HL-60/S4 treated with retinoic acid at 250 ng/mL for 4 days and 3 days (cell line): ENCODE data around the gene EIF4G3.
"Not testable (repeated sequence)": the region's sequence is repeated elsewhere in the genome, so short reads cannot be mapped to it uniquely, and the experiment has no call there.

Experiments
- in situ Hi-C: fragments of 300-500 bp; cut with MboI; formaldehyde crosslinking; loops from 2 replicates; pipeline ENCODE4 v1.7.0; 2022; ENCODE audit warnings: low sequenced_read_pairs

Gene EIF4G3

DNA sequence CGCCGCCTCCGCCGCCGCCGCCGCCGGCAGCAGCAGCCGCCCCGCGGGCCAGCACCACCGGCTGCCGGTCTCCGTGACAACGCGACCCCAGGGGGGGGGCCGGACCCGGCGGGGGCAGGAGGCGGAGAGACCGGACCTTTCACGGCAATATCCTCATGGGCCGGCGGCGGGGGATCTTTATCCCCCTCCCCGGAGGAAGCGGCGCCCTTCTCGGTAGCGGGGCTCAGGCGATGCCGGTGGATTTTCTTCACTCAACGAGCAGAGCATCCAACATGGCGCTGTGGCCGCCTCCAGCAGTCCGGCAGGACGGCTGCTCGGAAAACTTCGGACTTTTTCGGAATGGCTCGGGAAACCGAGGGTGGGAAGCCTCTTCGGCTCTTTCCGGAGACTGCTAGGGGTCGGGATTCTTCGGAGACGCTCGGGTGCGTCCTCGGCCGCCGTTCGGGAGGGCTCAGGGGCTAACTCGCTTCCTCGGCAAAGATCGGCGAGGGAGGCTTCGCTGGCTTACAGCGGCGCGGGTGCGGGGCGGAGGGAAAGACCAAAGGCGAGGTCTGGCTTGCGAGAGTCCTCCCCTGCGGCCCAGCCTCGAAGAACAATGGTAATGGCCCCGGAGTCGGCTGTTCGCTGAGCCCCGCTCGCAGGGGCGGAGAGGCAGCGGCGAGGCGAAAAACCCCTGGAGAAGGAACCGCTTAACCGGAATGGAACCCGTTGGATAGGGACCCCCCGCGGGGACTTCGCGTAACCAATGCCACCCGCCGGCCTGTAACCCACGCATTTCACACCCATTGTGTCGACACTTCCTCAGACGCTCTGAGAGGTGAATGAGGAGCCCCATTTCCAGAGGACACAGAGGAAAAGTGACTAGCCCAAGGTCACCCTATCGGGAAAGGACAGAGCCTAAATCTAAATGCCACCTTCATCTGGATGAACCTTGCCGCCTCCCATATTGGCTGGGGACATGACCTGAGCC is at the start of gene EIF4G3:
Gene EIF4G3, minus strand, starts transcription at position 312 of the 970 bp plus-strand sequence. CDS start 174,155 bp downstream, outside the sequence.
- in situ Hi-C loops = no loop called here

DNA sequence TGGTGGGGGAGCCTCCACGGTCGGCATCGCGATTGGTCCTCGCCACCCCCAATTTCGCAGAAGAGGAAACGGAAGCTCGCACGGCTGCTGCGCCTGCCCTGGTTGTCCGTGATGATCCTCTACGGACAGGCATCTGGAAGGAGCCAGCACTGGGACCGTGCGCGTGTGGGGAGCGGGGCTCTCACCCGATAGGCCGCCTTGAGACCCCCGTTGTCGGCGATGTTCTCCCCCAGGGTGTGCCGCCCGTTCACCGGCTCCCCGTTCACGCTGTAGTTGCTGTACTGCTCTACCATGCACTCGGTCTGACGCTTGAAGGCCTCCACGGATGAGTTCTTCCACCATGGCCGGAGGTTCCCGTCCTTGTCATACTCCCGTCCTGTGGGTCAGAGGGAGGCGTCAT is 48.4 kb upstream of the EIF4G3 start:
- in situ Hi-C loops = loop anchor here (25.0 kb wide), 2 partner anchors 737 to 1187 kb away; no protein-coding TSS in a partner anchor

GRCh38 chr1:21220815-21221214 is 44.1 kb upstream of the EIF4G3 start:
- in situ Hi-C loops = no loop called here

GRCh38 chr1:21219674-21220073 is 43.0 kb upstream of the EIF4G3 start:
- in situ Hi-C loops = no loop called here

DNA sequence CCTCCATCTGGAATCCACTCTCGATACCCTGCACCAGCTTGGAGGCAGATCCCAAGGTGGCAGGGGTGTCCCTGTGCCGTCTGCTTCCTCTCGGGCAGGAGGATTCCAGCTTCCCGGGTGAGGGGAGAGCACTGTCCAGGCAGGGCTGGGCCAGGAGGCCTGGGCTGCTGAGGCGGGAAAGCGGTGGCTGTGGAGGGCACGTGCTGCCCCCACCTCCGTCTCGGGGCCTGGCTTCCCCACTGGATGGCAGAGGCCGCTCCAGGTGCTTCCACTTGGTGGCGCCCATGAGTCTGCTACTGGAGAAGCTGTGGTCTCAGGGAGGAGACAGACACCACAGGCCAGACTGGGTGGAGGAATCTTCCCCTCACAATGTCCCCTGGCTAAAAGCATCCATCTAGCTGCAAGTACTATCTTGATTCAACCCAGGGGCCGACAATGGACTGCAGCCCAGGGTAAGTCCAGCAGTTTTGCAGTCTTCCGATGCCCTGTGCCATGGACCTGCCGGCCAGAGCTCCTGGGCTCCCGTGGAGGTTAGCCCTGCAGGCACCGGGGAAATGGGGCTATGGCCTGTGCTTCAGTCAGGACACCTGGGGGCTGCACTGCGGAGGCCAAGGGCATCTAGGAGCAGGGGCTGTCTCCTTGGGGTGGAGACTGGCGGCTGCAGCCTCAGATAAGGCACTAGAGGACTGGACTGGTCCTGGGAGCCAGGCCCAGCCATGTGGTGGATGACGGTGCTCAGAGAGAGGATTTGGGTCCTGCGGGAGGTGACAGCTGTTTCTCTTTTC is 41.3 kb upstream of the EIF4G3 start:
- in situ Hi-C loops = no loop called here

DNA sequence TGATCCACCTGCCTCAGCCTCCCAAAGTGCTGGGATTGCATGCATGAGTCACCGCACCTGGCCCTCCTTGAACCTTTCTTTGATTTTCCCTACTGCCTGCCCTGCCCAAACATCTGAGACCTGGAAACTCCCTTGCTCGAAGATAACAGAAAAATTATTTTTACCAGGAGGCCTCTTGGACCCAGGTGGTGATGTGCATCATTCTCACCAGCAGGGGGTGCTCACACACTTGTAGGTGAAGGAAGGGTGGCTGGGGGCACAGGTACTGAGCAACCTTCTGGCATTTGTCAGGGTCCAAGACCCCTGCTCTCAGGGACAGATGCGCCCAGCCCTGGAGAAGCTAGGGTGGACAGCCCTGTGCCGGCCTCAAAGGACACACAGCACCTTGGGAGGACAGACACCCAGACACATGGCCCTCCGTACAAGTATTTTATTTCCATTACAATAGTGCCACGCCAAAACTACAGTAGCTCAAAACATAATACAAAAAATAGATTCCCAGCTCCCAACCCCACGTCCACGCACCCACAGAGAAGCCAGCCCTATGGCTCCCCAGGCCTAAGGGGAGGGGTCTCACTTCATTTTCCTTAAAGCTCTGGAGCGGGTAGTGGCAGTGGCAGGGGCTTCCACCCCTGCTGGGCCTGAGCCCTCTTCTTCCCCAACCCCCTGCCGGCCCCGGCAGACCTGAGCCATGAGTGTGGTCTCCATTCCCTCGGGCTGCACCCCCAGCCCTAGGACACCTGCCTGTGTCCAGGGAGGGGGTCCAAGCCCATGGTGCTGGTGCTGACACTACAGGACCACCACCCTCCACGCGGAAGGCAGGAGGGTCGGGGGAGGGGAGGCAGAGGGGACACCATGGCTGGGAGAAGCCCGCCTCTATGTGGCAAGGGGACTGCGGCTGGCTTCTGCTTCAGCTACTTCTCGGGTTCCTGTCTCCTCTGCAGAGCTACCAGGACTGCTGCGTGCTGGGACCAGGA is 40.4 kb upstream of the EIF4G3 start:
- in situ Hi-C loops = no loop called here

GRCh38 chr1:21212126-21212525 is 35.4 kb upstream of the EIF4G3 start:
- in situ Hi-C loops = no loop called here

DNA sequence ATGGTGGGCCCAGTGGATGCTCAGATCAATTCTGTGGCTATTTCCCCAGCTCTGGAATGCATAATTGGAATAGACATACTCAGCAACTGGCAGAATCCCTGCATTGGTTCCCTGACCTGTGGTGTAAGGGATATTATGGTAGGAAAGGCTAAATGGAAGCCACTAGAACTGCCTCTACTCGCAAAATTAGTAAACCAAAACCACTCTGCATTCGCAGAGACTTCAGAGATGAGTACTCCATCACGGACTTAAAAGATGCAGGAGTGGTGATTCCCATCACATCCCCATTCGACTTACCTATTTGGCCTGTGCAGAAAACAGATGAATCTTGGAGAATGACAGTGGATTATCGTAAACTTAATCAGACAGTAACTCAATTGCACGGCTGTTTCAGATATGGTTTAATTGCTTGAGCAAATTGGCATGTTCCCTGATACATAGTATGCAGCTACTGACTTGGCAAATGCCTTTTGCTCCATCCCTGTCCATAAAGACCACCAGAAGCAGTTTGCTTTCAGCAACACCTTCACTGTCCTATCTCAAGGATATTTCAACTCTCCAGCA is 31.5 kb upstream of the EIF4G3 start:
- in situ Hi-C loops = not testable (repeated sequence)

GRCh38 chr1:21206117-21206516 is 29.4 kb upstream of the EIF4G3 start:
- in situ Hi-C loops = no loop called here

DNA sequence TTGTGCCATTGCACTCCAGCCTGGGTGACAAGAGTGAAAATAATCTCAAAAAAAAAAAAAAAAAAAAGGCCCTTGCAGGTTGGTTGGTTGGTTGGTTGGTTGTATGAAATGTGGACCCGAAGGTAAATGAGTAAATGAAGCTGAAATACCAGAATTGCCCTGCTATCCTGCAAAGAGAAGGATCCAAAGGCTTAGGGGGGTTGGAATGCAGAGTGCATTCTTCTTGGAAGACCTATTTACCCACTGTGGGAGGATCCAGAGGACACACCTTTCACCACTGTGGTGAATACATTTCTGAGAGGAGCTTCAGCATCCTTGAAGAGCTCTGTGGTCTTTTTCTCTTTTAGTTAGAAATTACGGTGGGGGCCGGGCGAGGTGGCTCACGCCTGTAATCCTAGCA is 28.7 kb upstream of the EIF4G3 start:
- in situ Hi-C loops = no loop called here

DNA sequence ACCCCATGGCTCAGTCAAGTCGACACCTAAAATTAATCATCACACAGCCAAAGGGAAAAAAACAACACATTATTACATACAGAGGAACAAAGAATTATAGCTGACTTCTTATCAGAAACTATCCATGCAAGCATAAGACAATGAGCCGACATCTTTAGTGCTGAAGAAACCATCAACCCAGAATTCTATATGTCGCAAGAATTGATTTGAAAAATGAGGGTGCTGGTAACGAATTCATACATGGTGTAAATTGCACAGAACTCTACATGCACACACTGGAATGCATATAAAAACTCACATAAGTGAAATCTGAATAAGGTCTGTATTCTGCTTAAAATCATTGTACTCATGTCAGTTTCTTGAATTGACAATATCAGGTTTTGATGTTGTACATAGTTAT is 25.0 kb upstream of the EIF4G3 start:
- in situ Hi-C loops = no loop called here

GRCh38 chr1:21201238-21201637 is 24.5 kb upstream of the EIF4G3 start:
- in situ Hi-C loops = not testable (repeated sequence)

- in situ Hi-C loops = no loop called here
These were observed 24.1 kb upstream of the EIF4G3 start for GRCh38 chr1:21200767-21201166.

DNA sequence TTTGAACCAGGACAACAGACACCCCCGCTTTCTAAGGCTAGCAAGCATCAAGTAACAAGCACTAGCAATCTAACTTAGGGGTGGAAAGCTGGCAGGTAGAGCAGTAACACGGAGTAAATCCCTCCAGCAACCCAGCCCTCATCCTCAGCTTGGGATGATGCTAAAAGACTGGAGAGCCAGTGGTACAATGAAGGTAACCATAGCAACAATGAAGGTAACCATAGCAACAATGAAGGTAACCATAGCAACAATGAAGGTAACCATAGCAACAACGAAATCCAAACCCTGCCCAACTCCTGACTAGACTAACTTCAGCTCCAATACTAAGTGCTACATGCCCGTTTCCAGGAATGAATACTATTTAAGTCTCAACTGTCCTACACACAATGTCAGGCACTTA is 22.2 kb upstream of the EIF4G3 start:
- in situ Hi-C loops = no loop called here

- in situ Hi-C loops = no loop called here
These were observed 16.2 kb upstream of the EIF4G3 start for GRCh38 chr1:21192871-21193270.

DNA sequence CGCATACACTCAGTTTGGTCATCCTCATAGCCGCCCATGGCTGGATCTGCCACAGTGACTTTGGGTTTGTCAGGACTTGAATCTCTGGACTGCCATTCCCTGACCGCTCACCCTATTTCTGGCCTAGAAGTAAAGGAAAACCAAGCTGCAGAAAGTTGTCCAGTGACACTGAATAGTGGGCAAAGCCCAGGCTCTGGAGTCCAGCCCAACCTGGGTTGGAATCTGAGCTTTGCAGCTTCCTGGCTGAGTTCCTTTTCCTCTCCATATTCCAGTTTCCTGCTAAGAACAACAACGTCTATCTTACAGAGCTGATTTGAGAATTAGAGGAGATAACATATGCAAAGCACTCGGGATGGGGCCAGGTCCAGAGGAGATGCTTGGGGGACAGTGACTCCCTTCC is 15.6 kb upstream of the EIF4G3 start:
- in situ Hi-C loops = no loop called here

DNA sequence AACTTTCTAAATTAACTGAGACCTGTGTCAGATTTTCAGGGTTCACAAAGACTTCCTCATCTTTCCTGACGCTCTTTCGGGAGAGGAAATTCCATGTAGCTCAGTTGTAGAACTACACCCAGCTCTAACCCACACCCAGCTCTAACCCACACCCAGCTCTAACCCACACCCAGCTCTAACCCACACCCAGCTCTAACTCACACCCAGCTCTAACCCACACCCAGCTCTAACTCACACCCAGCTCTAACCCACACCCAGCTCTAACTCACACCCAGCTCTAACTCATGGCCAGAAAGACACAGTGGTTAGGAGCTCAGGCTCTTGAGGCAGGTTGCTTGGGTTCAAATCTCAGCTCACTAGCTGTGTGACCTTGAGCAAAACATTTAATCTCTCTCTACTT is 14.1 kb upstream of the EIF4G3 start:
- in situ Hi-C loops = not testable (repeated sequence)

GRCh38 chr1:21189906-21190500 is 13.3 kb upstream of the EIF4G3 start:
- in situ Hi-C loops = no loop called here

DNA sequence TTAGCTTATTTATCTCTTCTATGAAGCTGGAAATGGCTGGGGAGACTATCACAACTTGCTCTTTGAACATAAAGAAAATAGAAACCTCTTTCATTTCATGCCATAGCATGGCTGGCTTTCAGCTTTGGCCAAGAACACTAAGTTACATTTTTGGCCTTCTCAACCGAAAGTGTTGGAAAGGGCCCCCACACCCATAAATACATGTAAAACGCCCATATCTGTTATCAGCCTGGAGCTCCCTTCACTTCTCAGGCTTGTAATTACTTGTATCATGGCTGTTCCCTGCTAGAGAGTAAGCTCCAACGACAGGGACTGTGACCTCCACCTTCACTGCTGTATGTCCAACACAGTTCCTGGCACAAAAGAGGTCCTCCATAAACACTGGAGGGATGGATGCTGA is 12.7 kb upstream of the EIF4G3 start:
- in situ Hi-C loops = no loop called here

DNA sequence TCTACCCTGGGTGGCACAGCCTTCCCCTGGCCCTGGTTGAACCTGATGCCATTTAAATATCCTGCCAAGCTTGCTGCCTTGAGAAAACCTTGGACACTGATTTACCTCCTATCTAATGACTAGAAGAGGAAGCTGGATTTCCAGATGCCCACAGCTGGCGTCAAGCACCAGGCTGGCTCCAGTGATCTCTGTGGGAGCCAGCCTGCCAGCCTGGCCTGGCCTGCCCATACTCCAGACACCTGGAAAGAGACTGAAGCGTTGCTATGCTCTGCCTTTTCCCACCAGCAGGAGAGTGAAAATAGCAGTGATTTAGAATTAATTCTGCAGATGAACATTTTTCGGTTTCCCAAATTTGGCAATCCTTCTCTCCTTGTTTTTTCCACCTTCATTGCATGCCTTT is 11.5 kb upstream of the EIF4G3 start:
- in situ Hi-C loops = no loop called here
